AG04450 (cell line): Measurements from ENCODE around the gene OPN4. TPM values are rescaled to one million over a fixed set of nuclear protein-coding genes. Genes with fewer than 3 reads are reported as not detected.

Source experiments
- CTCF ChIA-PET: fragments of 300-600, 350-600 bp; formaldehyde crosslinking; extraction: SDS; loops from one replicate; lab custom pipeline; 2022; ENCODE audit warnings: antibody characterized with exemption, inconsistent platforms; lab: Charles Lee
- POLR2A ChIA-PET: fragments of 350-600 bp; formaldehyde crosslinking; extraction: SDS; loops from one replicate; lab custom pipeline; 2021; ENCODE audit warnings: antibody characterized with exemption, inconsistent platforms; lab: Yijun Ruan, JAX
- DNase-seq: peaks from one replicate; pipeline ENCODE4 v3.0.0-alpha.2; 2011; ENCODE audit warnings: low read depth, low spot score
- H3K27ac ChIP-seq: one replicate; pipeline ENCODE4 v1.5.1; 2012; ENCODE audit warnings: low read depth, low read length, control low read depth
- H3K27me3 ChIP-seq: one replicate; pipeline ENCODE4 v1.6.0; 2012; ENCODE audit warnings: low read length; ENCODE audit not compliant: control insufficient read depth, insufficient read depth
- H3K4me3 ChIP-seq: 2 replicates; pipeline ENCODE4 v1.5.1; 2011; ENCODE audit warnings: mild to moderate bottlenecking, low read depth, low read length, control low read depth
- H3K9me3 ChIP-seq: 2 replicates; pipeline ENCODE4 v1.5.1; 2012; ENCODE audit warnings: low read length; ENCODE audit not compliant: control insufficient read depth, insufficient read depth
- polyA plus RNA-seq: library from polyadenylated mRNA; depleted of rRNA; stranded (reverse); fragments of >200 nt; gene quantifications from 2 replicates; pipeline ENCODE4 v1.2.3, GENCODE V29; 2011
- TF ChIP-seq, protein P1 (sequence below): IDR thresholded peaks from 2 replicates; pipeline ENCODE4 v1.5.1; 2011; ENCODE audit warnings: low read depth, low read length, control low read depth, inconsistent platforms

Gene OPN4
- polyA plus RNA-seq, 1 experiment, result not detected

DNA sequence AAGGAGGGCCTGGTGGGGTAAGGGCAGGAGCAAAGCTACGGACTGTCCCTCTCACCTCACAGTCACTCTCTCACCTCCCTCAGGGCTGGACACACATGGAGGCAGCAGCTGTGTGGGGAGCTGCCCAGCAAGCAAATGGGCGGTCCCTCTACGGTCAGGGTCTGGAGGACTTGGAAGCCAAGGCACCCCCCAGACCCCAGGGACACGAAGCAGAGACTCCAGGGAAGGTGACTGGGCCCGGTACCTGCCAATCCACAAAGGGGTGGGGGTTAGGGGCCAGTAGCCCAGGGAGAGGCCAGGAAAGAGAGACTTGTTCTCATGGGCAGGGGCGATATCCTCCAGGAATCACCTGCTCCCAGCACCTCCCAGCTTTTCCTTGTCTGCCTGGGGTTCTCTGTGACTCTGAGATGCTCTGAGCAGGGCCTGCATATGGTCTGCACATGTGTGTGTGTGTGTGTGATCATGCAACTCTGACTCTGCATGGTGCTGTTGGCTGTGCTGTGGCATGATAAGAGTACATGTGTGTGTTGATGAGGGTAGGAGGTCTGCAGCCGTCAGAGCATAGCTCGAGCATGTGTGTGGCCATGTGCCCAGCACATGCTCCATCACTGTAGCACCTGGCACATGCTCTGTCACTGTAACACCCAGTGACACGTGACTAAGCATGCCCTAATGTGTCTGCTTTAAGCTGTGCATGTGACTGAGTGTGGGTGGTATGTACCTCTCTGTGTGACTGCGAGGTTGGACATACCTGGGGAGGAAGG is 9.4 kb downstream of the OPN4 start:
- ChIA-PET CTCF (interaction anchor here (0.6 to 1.7 kb wide), 2 partner anchors 21 to 275 kb away, joined by 4 to 15 read pairs; no protein-coding TSS in a partner anchor), POLR2A (no interaction called here)
- Histone ChIP-seq H3K27ac (no peak overlapping the region), H3K9me3 (no peaks in the 10 kb centered on the region; the same call in 1 of the 2 replicates), H3K4me3 (no peak overlapping the region), H3K27me3 (peaks cover 3% of the 10 kb centered on the region)
- DNase-seq, result no peak
- TF ChIP-seq, protein P1, sequence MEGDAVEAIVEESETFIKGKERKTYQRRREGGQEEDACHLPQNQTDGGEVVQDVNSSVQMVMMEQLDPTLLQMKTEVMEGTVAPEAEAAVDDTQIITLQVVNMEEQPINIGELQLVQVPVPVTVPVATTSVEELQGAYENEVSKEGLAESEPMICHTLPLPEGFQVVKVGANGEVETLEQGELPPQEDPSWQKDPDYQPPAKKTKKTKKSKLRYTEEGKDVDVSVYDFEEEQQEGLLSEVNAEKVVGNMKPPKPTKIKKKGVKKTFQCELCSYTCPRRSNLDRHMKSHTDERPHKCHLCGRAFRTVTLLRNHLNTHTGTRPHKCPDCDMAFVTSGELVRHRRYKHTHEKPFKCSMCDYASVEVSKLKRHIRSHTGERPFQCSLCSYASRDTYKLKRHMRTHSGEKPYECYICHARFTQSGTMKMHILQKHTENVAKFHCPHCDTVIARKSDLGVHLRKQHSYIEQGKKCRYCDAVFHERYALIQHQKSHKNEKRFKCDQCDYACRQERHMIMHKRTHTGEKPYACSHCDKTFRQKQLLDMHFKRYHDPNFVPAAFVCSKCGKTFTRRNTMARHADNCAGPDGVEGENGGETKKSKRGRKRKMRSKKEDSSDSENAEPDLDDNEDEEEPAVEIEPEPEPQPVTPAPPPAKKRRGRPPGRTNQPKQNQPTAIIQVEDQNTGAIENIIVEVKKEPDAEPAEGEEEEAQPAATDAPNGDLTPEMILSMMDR, result no peak

DNA sequence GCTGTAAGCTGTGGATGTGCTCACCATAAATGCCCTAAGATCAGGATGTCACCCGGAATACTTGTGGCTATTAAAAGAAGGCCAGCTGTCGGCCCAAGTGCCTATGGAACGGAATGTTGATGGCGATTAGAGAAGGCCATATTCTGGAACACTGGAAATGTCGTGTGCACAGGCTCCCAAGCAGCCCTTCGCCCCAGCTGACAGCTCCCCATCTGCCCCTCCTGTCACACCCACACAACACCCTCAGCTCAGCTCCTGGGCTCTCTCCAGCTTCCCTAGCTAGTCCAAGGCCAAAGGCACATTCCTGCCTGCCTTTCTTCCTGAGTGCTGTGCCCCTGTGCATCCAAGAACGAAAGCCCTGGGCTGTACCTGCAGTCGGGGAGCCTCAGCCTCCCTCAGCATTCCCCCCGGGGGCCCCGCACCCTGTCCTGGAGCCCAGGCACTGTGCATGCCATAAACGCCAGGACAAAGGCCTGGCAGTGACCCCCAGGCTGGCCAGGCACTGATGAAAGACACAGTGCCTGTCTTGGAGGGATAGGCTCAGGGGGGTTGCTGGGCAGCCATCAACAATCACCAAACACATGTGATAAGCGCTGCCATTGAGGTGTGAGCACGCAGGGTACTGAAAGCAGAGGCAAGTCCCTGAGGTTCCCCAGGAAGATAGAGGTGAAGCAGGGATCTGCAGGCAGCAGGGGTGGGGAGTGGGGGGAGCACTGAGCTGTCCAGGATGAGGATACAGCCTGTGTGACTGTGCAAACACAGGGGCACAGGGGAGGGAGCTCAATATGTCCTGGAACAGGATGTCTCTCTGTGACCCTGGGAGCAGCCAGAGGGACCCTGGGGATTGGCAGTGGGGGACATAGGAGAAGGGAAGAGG is 10.2 kb downstream of the OPN4 start:
- no peak overlapping the region for H3K27ac ChIP-seq
- ChIA-PET POLR2A (no interaction called here), CTCF (interaction anchor here (1.7 kb wide), 1 partner anchor 20 kb away, joined by 4 read pairs; no protein-coding TSS in a partner anchor)
- H3K27me3 ChIP-seq, result peaks cover 3% of the 10 kb centered on the region
- TF ChIP-seq, protein P1, result no peak
- no peak for DNase-seq
- H3K4me3 ChIP-seq, result no peak overlapping the region
- no peaks in the 10 kb centered on the region; the same call in 1 of the 2 replicates for H3K9me3 ChIP-seq

DNA sequence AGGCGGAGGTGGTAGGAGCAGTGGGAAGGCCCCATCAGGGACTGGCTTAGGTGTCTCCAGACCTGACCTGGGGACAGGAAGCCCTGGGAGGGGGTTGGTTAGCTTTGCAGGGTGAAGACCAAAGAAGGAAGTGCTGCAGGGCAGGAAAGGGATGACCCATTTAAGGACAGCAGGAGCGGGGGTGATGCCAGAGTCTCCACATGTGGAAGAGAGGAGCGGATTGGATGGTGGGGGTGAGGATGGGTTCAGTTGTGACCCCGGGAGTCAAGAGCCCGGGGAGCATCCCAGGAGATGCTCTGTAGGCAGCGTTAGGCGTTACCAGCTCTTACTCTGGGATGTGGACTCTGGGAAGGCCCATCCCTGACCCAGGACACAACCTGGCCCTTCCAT is 10.9 kb downstream of the OPN4 start:
- peaks cover 3% of the 10 kb centered on the region for H3K27me3 ChIP-seq
- DNase-seq, result no peak
- POLR2A ChIA-PET, result no interaction called here
- H3K27ac ChIP-seq, result no peak overlapping the region
- no peaks in the 10 kb centered on the region; the same call in 1 of the 2 replicates for H3K9me3 ChIP-seq
- TF ChIP-seq, protein P1, result no peak
- no peak overlapping the region for H3K4me3 ChIP-seq
- CTCF ChIA-PET, result interaction anchor here (0.5 kb wide), 1 partner anchor 88 kb away, joined by 3 read pairs; no protein-coding TSS in a partner anchor

DNA sequence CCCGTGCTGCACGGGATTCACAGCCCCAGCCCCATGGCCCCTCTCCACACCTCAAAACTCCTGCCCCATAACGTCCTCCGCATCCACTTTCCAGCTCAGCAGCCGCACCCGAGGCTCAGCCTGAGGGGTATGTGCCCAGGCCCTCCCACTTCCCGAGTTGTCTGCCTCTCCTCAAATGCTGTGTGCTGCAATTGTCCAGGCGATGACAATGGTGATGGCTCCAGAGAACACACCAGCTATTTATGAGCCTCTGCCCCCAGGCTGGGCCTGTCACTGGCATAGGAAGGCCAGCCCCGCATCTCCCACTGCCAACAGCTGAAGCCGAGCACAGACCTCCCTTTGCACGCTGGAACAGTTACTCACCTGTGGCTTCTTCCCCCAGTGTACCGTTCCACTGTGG is 11.5 kb downstream of the OPN4 start:
- TF ChIP-seq, protein P1, result no peak
- POLR2A ChIA-PET, result no interaction called here
- peaks cover 3% of the 10 kb centered on the region for H3K27me3 ChIP-seq
- no peak overlapping the region for H3K4me3 ChIP-seq
- H3K27ac ChIP-seq, result no peak overlapping the region
- no peak for DNase-seq
- H3K9me3 ChIP-seq, result no peaks in the 10 kb centered on the region; the same call in 1 of the 2 replicates
- CTCF ChIA-PET, result interaction anchor here (0.5 kb wide), 1 partner anchor 87 kb away, joined by 3 read pairs; no protein-coding TSS in a partner anchor
